Measurements from ENCODE around the gene RMI2.
"Not testable (repeated sequence)": the region's sequence is repeated elsewhere in the genome, so short reads cannot be mapped to it uniquely, and the experiment has no call there.

RMI2 gene

DNA sequence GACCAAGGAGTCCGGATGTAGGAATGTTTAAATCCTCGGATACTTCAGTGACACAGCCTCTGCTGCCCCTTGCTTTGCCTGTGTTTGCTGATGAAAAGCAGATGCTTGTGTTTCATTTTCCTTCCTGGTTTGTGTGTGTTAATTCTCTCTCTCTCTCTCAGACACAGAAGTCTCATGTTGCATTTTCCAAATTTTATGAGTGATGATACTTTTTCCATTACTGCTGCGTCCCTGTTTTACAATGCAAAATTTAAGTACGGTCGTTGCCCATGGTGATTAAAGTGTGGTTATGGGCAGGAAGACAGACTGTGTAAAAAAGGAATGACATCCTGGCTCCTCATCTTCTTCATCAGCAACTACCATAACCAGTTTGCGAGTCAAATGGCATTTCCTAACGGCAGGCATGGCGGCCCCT is 5.7 kb downstream of the RMI2 start:
- no peak for DNase-seq (ENCODE audit: insufficient read length, low spot score)
- no peak for FAIRE-seq

DNA sequence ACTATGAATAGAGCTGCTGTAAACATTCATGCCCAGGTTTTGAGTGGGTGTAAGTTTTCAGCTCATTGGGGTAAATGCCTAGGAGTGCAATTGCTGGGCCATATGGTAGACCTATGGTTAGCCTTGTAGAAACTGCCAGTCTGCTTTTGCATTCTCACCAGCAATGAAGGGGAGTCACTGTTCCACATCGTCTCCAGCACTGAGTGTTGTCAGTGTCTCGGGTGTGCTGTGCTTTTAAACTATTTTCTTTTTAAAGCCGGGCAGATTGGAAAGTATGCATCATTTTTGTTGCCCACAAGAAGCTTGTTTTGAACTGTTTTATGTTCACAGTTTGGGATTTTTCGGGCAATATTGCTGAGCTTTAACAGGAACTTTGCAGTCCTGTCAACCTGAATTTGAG is 7.9 kb downstream of the RMI2 start:
- FAIRE-seq (no peak), DNase-seq (ENCODE audit: insufficient read length, low spot score) (no peak)

DNA sequence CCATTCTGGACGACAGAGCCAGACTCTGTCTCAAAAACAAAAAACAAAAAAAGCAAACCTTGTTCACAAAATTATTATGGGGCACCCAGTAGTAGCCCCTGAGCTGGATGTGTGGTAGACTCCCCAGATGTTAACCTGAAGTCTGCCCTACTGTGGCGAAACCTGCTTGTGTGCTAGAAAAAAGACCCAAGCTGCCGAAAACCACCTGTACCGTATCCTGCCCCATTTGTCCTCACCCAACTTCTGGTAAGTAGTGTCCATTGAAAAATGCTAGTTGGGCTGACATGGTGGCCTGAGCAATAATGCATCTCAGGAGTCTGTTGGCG is 9.1 kb downstream of the RMI2 start:
- DNase-seq (ENCODE audit: insufficient read length, low spot score) = no peak
- no peak for FAIRE-seq

DNA sequence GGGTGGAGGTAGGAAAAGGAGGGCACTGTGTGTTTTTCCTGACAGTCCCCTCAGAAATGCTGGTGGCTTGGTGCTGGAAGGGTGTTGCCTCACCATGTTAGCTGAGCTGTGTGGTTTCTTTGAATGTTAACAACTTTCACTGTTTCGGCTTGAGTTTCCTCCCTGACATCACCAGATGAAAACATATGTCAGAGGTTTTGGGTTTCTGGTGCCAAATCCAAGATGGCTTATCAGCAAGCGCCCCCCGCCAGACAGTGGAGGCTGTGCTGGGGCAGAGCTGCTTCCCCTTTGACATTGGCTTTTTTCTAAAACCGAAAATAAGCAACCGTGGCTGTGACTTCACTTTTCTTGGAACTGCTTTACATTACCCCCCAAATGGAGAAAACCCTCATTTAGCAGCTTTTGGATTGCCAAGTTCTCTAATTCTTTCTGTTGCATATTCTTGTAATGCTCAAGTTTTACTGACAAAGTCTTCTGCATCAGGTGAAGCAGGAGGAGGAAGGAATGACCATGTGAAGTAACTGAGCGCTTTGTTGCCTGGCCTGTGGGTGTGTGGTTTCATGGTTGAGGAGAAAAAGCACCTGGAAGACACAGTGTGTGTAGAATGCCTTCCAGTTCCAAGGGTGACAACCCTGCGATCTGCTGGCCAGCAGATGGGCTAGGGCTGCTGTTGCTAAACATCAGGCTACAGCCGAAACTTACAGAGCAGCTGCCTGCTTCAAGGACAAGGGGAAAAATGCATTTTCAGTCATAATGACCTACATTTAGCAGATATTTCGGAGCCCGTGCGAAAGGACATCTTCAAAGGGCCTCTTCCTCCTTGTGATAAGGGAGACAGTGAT is 9.7 kb downstream of the RMI2 start:
- no peak for DNase-seq (ENCODE audit: insufficient read length, low spot score)
- FAIRE-seq = no peak

DNA sequence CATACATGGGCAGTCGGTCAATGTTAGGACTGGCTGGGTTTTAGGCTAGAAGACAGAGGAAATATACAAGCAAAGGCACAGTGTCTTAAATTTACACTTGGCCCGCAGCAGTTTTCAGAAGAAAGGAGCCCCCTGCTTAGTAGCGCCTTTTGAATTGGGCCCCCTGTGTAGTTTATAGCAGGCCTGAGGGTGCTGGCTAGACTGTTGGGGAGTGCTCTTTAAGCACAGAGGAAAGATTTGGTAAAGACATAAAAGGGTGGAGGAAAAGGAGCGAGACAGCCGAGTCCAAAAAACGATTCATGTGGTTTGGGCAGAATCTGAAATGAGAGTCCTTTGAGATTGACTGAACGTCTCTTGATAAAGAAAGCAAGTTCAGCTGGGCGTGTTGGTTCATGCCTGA is 10.6 kb downstream of the RMI2 start:
- no peak for FAIRE-seq

DNA sequence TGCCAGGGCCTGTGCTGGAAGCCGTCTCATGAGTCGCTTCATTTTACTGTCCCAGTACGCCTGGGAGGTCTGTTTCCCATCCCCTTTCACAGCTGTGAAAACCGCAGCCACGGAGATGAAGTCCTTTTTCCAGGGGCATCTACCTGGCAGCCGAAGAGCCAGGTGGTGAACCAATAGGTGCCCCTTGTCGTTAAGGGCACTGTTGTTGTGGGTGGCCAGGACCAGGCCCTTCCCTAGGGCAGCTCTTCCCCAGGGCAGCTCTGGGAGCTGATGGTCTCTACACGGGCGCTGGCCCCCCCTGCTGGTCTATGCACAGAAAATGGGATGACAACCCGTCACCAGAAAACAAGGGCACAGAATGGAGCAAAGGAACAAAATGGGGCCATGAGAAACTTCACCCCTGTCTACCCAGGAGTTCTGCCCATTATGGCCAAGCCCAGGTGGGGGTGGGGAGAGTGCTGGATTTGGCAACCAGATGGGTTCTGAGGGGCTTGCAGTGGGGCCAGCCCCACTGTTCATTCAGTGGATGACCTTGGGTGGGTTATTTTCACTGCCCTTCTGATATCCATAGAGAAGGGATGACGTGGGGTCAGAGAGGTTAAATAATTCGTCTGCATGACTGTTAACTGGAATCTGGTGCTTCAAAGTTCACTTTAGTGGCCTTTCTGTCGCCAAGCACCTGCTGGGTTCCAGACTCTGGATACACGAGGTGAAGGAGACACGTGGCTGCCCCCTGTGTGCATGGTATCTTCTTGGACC is 11.5 kb downstream of the RMI2 start:
- no peak for FAIRE-seq
- peak; percentile 64 for DNase-seq (ENCODE audit: insufficient read length, low spot score)

More for the DNA sequence above, 10.6 kb downstream of the RMI2 start:
- no peak for DNase-seq (ENCODE audit: insufficient read length, low spot score)

DNA sequence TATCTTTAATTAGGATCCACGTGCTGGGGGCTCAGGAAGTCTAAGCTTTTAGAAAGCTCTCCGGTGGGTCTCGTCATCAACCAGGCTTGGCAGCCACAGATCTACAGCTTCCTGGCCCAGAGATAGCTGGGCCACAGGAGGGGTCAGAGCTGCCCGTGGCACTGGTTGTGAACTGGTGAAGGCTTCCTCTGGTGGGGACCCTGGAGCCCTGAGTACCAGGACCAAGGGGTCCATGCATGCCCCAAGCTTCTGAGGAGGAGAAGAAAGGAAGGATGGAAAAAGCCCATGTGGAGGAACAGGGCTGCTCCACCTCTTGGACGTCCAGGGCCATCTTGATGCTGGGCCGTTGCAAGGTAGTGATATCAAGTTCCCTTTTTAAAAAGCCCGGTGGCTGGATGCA is 13.3 kb downstream of the RMI2 start:
- FAIRE-seq = no peak
- no peak for DNase-seq (ENCODE audit: insufficient read length, low spot score)

DNA sequence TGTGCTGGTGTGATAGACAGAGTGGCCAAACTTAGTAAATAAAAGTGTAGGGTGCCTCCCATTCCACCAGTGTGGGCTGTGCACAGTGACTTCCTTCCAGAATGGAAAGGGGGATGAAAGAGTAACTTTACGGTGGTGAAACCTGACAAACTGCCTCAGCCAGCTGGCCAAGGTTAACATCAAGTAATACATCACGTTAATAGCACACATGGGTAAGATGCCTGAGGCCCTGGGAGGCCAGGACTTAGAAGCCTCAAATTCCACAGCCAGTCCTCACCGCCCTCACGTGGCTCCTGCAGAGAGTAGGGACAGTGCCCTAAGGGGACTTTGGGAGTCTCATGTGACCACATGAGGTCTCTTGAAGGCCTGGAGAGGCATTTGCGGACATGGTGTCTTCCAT is 14.1 kb downstream of the RMI2 start:
- DNase-seq (ENCODE audit: insufficient read length, low spot score) (peak; percentile 51), FAIRE-seq (no peak)

DNA sequence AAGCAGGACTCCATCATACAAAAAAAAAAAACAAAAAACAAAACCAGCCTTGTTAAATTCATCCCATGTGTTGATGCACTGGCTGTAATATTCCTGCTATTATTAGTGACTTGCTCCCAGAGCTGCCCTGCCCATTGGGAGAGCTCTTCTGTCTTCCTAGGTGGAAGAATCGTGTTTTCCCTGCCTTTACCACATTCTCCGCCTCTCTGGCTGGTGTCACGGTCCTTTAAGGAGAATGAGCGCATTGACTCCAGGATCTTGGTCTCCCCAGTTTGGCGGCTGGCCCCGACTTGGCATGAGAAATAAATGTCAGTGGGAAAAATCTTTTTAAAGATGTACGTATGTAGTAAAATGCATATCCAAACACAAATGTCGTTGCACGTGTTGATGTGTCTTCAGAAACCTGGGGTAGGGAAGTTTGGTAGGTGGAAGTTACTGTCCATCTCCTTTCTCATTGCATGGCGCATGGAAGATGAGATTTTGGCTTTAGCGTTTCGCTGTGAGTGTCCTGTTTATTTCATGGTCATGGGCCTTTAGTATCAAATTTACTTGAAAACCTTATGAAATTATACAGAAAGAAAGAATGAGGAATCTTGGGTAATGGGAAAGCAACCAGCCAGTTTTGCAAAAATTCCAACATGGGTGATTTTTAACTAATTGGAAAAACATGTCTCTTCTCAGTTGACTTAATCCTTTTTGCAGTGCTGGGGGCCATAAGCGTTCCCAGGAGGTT is 15.5 kb downstream of the RMI2 start:
- DNase-seq (ENCODE audit: insufficient read length, low spot score) (no peak), FAIRE-seq (no peak)

DNA sequence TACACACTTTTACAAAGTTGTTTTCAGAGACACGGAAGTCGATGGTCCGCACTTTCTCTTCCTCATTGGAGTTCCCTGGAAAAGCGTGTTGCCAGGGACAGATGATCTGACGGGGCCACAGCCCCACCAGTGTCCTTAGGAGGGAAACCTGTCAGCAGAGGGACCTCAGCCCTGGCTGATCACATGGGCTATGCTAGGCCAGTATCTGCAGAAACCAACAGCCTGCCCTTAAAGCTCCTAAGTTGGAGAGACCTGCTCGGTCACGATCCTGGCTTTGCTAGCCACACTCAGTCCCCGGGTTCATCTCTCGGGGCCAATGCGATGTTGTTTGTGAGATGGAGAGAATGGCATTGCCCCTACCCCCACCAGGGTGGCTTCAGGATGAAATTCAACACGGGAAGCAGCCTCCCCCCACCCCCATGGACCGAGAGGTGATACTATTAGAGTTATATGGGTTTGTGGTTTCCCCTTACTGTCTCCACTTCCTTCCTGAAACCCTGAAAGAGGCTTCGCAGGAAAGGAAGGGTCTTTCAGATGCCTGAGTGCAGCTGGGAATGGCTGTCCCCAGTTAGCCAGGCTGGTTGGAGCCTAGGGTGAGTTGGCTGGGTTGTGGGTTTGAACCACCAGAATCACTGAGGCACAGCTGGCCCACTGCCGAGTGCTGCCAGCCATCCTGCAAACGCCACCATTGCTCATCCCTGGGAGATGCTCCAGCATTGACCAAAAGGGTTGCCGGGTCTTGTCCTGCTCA is 16.6 kb downstream of the RMI2 start:
- no peak for FAIRE-seq
- no peak for DNase-seq (ENCODE audit: insufficient read length, low spot score)

DNA sequence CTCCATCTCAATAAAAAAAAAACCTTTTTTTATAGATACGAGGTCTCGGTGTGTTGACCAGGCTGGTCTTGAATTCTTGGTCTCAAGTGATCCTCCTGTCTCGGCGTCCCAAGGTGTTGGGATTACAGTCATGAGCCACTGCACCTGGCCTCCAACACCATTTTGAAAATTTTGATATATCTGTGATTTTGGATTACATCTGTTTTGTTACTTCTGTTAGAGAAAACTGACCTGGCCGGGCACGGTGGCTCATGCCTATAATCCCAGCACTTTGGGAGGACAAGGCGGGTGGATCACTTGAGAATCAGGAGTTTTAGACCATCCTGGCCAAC is 18.6 kb downstream of the RMI2 start:
- no peak for FAIRE-seq
- no peak for DNase-seq (ENCODE audit: insufficient read length, low spot score)

DNA sequence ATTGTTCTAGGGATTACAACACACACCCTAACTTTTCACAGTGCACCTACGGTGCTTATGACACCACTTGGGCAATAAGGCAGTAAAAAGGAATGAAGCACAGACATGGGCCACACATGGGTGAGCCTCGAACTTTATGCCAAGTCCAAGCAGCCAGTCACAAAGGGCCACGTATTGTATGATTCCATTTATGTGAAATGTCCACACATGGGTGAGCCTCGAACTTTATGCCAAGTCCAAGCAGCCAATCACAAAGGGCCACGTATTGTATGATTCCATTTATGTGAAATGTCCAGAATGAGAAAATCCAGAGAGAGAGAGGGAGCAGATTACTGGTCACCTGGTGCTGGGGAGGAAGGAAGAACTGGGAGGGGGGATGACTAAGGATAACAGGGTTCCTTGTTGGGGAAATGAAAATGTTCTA is 22.2 kb downstream of the RMI2 start:
- no peak for DNase-seq (ENCODE audit: insufficient read length, low spot score)
- no peak for FAIRE-seq

DNA sequence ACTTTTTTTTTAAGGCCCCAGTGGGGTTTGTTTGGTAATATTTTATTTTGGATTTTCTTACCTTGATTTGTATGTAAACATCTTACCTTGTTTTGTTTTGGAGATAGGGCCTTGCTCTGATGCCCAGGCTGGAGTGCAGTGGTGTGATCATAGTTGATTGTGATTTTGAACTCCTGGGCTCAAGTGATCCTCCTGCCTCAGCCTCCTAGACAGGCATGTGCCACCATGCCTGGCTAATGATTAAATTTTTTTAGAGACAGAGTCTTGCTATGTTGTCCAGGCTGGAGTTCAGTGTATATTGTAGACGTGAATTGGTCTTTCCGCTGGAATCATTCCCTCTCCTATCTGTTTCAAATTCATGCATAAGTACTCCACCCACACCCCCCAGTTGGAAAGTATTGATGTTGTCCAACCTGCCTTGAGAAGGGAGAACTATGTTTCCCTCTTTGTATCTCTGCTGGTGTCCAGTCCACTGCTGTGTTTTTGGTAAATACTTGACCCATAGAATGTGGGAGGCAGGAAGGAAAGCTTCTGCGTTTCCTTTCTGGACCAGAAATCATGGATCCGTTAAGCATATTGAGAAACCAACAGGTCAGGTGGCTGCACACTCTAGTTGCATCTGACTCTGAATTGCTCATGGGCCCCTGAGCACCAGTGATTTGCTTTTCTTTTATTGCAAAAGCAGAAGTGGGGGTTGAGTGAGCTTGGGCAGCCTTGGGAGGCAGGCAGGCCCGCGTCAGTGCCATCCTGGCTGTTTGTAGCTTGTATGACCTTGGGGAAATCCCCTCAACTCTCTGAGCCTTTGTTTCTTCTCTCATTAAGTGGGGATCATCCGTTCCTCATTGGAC is 25.0 kb downstream of the RMI2 start:
- FAIRE-seq = no peak
- no peak for DNase-seq (ENCODE audit: insufficient read length, low spot score)

DNA sequence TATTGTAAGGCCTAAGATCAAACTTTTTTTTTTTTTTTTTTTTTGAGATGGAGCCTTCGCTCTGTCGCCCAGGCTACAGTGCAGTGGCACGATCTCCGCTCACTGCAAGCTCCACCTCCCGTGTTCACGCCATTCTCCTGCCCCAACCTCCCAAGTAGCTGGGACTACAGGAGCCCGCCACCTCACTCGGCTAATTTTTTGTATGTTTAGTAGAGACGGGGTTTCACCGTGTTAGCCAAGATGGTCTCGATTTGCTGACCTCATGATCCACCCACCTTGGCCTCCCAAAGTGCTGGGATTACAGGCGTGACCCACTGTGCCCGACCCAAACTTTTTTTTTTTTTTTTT is 25.6 kb downstream of the RMI2 start:
- not testable (repeated sequence) for DNase-seq (ENCODE audit: insufficient read length, low spot score); FAIRE-seq

DNA sequence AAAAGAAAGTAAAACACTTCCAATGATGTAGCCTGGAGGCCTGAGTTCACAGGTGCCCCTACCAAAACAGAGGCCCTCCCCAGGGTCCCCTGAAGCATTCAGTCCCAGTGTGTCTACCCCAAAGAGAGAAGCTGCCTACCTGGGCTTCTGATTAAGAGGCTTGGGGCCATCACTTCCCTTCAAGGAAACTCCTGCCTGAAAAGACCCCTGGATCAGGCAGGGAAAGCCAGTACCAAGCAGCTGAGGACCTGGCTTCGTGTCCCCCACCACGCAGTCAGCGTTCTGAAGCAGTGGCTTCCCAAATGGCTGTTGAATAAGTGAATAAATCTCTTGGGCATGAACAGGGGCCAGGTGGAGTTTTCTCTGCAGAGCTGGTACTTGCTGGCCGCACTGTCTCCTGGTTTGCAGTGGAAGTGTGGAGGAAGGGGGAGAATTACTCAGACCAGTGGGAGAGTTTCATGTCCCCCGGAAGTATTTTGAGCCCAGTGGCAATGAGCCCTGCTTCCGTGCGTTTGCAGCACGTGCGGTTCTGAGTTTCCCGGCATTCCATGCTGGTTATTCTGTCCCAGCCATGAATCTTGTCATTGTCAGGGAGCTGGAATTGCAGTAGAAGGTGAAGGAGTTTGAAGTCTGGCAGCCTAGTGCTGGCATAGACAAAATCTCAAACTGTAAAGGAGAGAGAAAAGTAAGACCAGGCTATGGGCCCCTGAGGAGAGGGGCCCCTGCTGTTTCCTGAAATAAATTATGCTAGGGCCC is 27.0 kb downstream of the RMI2 start:
- no peak for DNase-seq (ENCODE audit: insufficient read length, low spot score)
- FAIRE-seq = no peak

DNA sequence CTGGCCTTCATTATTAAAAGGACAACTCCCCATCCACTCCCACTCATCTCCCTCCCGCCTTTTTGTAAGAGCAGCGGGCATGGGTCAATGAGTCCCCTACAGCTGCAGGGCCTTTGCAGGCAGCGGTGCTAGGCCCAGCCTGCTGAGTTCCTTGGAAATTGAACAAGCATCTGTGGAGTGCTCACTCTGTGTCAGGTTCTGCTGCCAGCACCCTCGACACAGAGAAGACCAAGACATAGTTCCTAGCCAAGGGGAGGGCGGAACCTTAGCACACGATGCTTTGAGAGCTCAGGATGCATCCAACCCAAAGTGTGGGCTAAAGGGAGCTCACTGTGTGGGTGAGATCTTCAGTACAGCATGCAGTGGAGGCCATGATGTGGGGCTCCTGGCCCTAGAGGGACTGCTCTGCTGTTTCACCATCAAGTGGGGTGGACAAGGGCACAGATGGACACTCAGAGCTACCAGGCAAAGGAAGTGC is 27.6 kb downstream of the RMI2 start:
- no peak for DNase-seq (ENCODE audit: insufficient read length, low spot score)
- no peak for FAIRE-seq

DNA sequence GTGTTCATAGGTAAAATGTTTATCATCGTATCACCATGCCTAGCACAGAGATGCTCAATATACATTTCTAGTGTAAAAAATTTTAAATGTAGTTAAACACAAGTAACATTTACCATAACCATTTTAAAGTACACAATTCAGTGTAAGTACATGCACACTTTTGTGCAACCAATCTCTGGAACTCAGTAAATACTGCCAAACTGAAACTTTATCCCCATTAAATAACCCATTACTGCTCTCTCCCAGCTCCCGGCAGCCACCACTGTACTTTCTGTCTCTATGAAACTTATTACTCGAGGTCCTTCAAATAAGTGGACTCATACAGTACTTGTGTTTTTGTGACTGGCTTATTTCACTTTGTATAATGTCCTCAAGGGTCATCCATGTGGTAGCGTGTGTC is 29.0 kb downstream of the RMI2 start:
- DNase-seq (ENCODE audit: insufficient read length, low spot score) = no peak
- FAIRE-seq = no peak

DNA sequence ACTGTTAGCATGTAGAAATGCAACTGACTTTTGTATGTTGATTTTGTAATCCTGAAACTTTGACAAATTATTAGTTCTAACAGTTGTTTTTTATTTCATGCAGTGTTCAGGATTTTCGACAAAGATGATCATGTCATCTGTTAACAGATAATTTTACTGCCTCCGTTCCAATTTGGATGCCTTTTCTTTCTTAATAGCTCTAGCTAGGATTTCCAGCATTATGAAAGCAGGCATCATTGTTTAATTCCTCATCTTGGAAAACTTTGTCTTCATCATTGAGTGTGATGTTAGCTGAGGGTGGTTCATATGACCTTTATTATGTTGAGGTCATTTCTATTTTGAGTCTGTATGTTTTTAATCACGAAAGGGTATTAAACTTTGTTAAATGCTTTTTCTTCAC is 31.9 kb downstream of the RMI2 start:
- DNase-seq (ENCODE audit: insufficient read length, low spot score) (no peak), FAIRE-seq (no peak)

DNA sequence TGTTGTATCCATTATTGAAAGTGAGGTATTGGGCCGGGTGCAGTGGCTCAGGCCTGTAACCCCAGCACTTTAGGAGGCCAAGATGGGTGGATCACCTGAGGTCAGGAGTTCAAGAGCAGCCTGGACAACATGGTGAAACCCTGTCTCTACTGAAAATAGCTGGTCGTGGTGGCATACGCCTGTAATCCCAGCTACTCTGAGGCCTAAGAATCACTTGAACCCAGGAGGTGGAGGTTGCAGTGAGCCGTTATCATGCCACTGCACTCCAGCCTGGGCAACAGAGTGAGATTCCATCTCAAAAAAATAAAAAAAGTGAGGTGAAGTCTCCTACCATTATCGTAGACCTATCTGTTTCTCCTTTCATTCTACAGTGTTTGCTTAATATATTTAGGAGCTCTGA is 33.7 kb downstream of the RMI2 start:
- FAIRE-seq; DNase-seq (ENCODE audit: insufficient read length, low spot score): not testable (repeated sequence)
